ENCODE measurements around the gene SFI1.
"Not testable (repeated sequence)": the region's sequence is repeated elsewhere in the genome, so short reads cannot be mapped to it uniquely, and the experiment has no call there.

SFI1 gene

DNA sequence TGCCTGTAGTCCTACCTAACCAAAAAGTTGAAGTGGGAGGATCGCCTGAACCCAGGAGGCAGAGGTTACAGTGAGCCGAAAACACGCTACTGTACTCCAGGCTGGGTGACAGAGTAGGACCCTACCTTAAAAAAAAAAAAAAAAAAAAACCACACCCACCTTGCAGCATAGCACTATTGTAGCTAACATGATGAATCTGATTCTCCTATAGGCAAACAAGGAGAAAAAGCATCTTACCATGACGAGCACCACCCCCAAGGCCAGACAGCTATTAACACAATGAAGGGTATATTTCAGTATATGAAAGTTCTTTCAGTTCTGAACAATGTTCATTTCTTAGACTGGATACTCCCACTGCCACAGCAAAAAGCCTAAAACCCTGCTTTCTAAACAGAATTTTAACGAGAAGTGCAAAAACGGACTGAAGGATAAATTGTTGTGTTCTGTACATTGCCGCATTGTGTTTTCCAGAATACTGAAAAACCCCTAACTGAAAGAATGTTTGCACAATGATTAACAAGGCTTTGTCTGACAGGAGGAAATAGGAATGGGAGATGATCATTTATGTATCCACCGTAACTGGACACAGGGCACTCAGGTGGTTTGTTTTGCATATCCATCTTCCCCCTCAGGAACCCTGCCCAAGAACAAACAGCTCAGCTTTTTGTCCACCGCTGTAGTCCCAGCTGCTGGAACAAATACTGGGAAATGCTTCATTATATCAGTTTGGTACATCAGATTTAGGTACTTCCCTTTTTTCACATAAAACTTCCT is 156.8 kb downstream of the SFI1 start:
- H3K27ac ChIP-seq (ENCODE audit: poor library complexity, severe bottlenecking): peak overlapping the region; percentile 88

DNA sequence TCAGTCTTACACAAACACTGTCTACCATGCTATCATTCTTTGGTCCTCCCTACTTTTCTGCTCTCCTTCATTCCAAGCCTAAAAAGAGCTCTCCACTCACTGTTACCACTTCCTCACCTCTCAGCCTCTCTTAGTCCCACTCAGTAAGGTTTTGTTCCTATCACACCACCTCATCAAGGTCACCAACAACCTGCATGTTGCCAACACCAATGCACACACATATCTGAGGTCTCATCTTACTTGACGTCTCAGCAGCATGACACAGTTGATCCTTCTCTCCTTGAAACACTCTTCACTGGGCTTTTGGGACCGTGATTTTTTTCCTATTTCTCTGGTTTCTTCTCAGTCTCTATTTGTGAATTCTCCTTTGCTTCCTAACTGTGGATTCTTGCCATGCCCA is 157.6 kb downstream of the SFI1 start:
- H3K9me3 ChIP-seq (ENCODE audit: severe bottlenecking): no peaks in the 10 kb centered on the region
- H3K27ac ChIP-seq (ENCODE audit: poor library complexity, severe bottlenecking): peak overlapping the region; percentile 88
- no peaks in the 10 kb centered on the region for H3K27me3 ChIP-seq (ENCODE audit: insufficient read depth, poor library complexity, severe bottlenecking)
- H3K36me3 ChIP-seq (ENCODE audit: low read depth): peaks cover 25% of the 10 kb centered on the region
- TF ChIP-seq CTCF (IDR thresholded peaks at IDR 0.05; ENCODE audit: poor library complexity, severe bottlenecking): no peak
- no peak for DNase-seq (ENCODE audit: low spot score)
- H3K4me3 ChIP-seq (ENCODE audit: severe bottlenecking): no peak overlapping the region
- ATAC-seq (ENCODE audit: low read depth): no peak
- peaks cover 54% of the 10 kb centered on the region for H3K4me1 ChIP-seq (ENCODE audit: insufficient read depth, poor library complexity, severe bottlenecking)

More for the DNA sequence above, 156.8 kb downstream of the SFI1 start:
- Histone ChIP-seq H3K4me1 (ENCODE audit: insufficient read depth, poor library complexity, severe bottlenecking) (peaks cover 59% of the 10 kb centered on the region), H3K27me3 (ENCODE audit: insufficient read depth, poor library complexity, severe bottlenecking) (no peaks in the 10 kb centered on the region), H3K36me3 (ENCODE audit: low read depth) (peaks cover 28% of the 10 kb centered on the region), H3K4me3 (ENCODE audit: severe bottlenecking) (no peak overlapping the region), H3K9me3 (ENCODE audit: severe bottlenecking) (no peaks in the 10 kb centered on the region)
- DNase-seq (ENCODE audit: low spot score): no peak
- TF ChIP-seq CTCF (IDR thresholded peaks at IDR 0.05; ENCODE audit: poor library complexity, severe bottlenecking): no peak
- ATAC-seq (ENCODE audit: low read depth): peak; percentile 78

DNA sequence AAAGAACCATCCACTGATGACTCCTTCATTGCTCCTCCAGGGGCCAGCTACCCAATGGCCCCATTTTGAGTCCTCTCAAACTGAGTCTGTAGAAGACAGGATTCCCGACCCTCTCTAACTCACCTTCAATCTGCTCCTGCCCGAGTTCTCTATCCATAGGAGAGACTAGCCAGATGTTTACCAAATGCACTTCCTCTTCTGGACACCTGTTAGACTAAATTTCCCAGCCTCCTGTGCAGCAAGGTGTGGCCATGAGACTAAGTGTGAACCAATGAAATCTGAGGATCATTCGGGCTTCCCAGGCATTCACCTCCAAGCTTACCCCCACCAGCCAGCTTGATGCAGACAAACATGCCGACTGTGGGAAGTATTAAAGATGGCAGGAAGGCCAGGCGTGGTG is 158.1 kb downstream of the SFI1 start:
- no peak for ATAC-seq (ENCODE audit: low read depth)
- peaks cover 21% of the 10 kb centered on the region for H3K36me3 ChIP-seq (ENCODE audit: low read depth)
- H3K4me3 ChIP-seq (ENCODE audit: severe bottlenecking): no peak overlapping the region
- H3K27me3 ChIP-seq (ENCODE audit: insufficient read depth, poor library complexity, severe bottlenecking): no peaks in the 10 kb centered on the region
- DNase-seq (ENCODE audit: low spot score): no peak
- peaks cover 54% of the 10 kb centered on the region for H3K4me1 ChIP-seq (ENCODE audit: insufficient read depth, poor library complexity, severe bottlenecking)
- TF ChIP-seq CTCF (IDR thresholded peaks at IDR 0.05; ENCODE audit: poor library complexity, severe bottlenecking): no peak
- peak overlapping the region; percentile 88 for H3K27ac ChIP-seq (ENCODE audit: poor library complexity, severe bottlenecking)
- H3K9me3 ChIP-seq (ENCODE audit: severe bottlenecking): no peaks in the 10 kb centered on the region

DNA sequence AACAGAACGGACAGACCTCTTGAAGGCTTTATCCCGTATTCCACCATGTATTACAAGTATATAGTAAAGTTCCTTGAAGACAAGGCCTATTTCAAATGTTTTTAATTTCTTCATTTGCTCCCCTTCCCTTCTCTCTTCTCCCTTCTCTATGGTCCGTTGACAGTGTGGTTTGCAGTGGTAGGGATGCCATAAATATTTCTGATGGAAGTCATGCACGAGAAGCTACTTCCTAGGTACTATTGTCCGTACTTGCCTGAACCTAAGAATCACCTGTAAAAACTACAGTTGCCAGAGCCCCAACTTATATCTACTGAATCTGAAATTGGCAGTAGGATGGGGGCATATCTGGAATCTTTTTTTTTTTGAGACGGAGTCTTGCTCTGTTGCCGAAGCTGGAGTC is 162.9 kb downstream of the SFI1 start:
- Histone ChIP-seq H3K4me3 (ENCODE audit: severe bottlenecking) (no peak overlapping the region), H3K27ac (ENCODE audit: poor library complexity, severe bottlenecking) (peak overlapping the region; percentile 93), H3K9me3 (ENCODE audit: severe bottlenecking) (no peaks in the 10 kb centered on the region), H3K4me1 (ENCODE audit: insufficient read depth, poor library complexity, severe bottlenecking) (peaks cover 23% of the 10 kb centered on the region), H3K36me3 (ENCODE audit: low read depth) (peaks cover 7% of the 10 kb centered on the region), H3K27me3 (ENCODE audit: insufficient read depth, poor library complexity, severe bottlenecking) (no peaks in the 10 kb centered on the region)
- ATAC-seq (ENCODE audit: low read depth): peak; percentile 67
- TF ChIP-seq CTCF (IDR thresholded peaks at IDR 0.05; ENCODE audit: poor library complexity, severe bottlenecking): no peak
- DNase-seq (ENCODE audit: low spot score): no peak

DNA sequence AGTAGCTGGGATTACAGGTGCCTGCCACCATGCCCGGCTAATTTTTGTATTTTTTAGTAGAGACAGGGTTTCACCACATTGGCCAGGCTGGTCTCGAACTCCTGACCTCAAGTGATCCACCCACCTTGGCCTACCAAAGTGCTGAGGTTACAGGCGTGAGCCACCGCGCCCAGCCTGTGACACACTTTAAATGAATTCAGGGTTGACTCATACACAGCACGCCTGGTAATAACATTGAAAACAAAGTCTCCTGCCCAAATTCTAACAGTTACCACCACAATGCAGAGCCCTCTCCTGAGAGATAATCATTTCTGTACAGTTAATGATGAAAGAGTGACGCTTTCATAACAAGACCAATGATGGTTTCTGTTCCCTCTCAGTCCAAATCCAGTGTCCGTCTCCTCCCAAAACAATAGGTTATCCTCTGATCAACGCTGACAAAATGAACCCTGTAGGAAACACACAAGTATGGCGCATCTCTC is 164.6 kb downstream of the SFI1 start:
- not testable (repeated sequence) for H3K36me3 ChIP-seq (ENCODE audit: low read depth); H3K27me3 ChIP-seq (ENCODE audit: insufficient read depth, poor library complexity, severe bottlenecking); DNase-seq (ENCODE audit: low spot score); H3K9me3 ChIP-seq (ENCODE audit: severe bottlenecking)
- Histone ChIP-seq H3K4me3 (ENCODE audit: severe bottlenecking) (peak overlapping the region; percentile 56), H3K4me1 (ENCODE audit: insufficient read depth, poor library complexity, severe bottlenecking) (peaks cover 23% of the 10 kb centered on the region), H3K27ac (ENCODE audit: poor library complexity, severe bottlenecking) (peak overlapping the region; percentile 93)
- ATAC-seq (ENCODE audit: low read depth): peak; percentile 56
